WI38 (cell line): ENCODE results near the gene ADPRH.

Experiments
- H3K4me3 ChIP-seq: 2 replicates; pipeline ENCODE4 v1.5.1; 2011; ENCODE audit warnings: low read depth, mild to moderate bottlenecking, control low read depth, low read length
- TF ChIP-seq, protein P1 (sequence below): IDR thresholded peaks from 2 replicates; pipeline ENCODE4 v1.5.1; 2012; ENCODE audit warnings: low read depth, mild to moderate bottlenecking, control low read depth, low read length

Gene ADPRH

DNA sequence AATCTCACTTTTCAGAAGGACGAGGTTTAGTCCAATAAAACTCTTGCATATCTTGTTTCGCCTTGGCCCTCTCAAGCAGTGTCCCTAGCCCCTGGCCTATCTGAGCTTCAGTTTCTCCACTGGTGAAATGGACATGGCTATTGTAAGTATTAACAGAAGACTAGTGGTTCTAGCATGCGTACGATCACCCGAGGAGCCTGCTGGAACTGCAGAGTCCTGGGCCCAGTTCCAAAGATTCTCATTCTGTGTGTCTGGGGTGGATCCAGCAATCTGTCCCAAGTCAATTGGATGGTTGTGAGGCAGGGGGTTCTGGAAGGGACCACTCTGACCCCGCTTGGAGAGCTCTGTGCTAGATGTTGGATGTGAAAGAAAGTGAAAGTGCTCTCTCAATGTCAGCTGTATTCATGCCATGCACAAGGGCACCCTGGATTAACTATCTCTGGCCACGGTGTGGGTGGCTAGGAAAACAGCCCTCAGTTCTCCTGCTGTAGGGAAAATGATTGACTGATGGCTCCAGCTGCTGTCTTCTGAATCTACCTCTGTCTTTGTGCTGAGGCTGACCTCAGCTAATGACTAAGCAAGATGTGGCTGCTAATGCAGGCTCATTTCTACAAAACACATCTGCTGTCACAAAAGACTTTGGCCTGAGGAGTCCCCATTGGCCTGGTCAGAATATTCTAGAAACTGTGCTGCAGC, 16.5 kb downstream of the ADPRH start:
- TF ChIP-seq, protein P1, sequence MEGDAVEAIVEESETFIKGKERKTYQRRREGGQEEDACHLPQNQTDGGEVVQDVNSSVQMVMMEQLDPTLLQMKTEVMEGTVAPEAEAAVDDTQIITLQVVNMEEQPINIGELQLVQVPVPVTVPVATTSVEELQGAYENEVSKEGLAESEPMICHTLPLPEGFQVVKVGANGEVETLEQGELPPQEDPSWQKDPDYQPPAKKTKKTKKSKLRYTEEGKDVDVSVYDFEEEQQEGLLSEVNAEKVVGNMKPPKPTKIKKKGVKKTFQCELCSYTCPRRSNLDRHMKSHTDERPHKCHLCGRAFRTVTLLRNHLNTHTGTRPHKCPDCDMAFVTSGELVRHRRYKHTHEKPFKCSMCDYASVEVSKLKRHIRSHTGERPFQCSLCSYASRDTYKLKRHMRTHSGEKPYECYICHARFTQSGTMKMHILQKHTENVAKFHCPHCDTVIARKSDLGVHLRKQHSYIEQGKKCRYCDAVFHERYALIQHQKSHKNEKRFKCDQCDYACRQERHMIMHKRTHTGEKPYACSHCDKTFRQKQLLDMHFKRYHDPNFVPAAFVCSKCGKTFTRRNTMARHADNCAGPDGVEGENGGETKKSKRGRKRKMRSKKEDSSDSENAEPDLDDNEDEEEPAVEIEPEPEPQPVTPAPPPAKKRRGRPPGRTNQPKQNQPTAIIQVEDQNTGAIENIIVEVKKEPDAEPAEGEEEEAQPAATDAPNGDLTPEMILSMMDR: no peak

DNA sequence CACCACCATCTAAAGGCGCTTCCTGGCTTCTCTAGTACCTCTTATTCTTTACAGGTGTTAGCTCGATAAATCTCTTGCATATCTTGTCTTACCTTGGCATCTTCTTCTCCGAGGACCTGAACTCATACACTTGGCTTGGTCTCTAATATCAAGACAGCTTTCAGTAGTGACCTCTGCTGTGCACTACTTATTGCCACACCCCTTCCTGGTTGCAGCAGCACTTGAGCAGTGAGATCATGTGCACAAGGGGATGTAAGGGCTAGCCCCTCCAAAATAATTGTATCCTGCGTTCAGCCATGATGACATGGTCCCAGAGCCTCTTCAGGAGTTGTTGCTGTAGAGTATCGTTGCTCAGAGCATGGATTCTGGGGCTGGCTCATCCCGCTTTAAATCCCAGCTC, 17.1 kb downstream of the ADPRH start:
- TF ChIP-seq, protein P1: no peak
- H3K4me3 ChIP-seq: no peak overlapping the region

More for the DNA sequence above, 16.5 kb downstream of the ADPRH start:
- H3K4me3 ChIP-seq: peak overlapping the region; percentile 40

DNA sequence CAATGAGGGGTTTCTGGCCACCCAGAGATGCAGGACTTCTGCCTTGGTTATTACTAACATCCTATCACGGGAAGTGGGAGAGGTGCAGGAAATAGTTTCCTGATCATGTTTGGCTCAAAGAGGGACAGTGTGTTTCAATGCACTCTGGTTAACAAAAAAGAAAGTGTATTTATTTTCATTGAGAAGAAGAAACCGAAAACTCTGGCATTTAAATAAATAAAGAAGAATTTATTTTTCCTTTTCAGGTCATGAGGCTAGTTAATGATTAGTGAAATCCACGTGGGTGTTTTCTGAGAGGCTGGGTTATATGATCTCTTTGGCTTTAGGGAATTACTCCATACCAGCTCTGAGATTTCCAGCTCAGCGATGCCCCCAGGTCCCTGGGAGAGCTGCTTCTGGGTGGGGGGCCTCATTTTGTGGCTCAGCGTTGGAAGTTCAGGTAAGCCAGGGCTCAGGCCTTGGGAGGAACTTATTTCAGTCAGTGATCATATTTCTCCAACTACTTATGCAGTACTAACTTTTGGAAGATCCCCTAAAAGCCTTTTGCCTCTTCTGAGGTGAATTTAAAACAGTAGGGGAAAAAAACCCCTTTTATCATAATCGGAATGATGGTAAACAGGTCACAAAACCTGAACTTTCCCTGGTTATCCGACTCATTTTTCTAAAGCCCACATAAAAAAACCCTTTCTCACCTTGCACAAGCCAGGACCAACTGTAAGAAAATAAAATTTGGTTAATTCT, 18.4 kb downstream of the ADPRH start, which contains the start of gene PLA1A:
Gene PLA1A, plus strand, starts transcription at position 338 of the 741 bp plus-strand sequence. Its CDS starts 29 bp downstream, at position 367.
- H3K4me3 ChIP-seq: no peak within 1 kb of the TSS
- TF ChIP-seq, protein P1: no peak

DNA sequence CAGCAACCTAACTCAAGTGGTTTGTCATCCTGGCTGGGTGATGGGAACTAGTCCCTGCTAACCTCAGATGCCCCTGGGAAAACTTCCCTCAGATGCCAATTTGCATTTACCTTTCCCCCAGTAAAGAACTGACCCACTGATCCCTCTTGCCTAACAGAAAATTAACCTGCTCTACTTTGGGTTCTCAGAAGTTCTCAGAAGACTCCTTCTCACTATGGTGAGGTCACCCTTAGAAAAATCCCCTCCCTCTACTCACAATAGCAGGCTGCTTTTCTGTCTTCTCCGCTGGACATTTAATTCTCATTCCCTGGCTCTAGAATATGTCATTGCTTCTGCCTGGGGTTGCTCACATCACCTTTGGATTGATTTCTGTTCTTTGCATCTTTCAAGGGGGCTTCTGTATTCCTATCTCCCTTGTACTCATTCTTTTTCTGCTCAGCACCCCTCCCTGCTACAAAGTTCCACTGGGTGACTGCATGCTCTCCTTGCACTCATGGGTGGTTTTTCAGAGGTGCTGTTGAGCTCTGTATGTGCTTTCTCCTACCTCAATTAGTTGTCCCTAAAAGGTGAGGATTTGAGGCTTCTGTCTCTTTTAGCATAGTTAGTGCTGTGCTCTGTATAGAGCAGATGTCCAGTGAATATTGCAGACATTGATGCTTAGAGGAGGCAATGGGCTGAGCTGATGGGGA, 19.3 kb downstream of the ADPRH start:
- no peak overlapping the region for H3K4me3 ChIP-seq
- TF ChIP-seq, protein P1: no peak

DNA sequence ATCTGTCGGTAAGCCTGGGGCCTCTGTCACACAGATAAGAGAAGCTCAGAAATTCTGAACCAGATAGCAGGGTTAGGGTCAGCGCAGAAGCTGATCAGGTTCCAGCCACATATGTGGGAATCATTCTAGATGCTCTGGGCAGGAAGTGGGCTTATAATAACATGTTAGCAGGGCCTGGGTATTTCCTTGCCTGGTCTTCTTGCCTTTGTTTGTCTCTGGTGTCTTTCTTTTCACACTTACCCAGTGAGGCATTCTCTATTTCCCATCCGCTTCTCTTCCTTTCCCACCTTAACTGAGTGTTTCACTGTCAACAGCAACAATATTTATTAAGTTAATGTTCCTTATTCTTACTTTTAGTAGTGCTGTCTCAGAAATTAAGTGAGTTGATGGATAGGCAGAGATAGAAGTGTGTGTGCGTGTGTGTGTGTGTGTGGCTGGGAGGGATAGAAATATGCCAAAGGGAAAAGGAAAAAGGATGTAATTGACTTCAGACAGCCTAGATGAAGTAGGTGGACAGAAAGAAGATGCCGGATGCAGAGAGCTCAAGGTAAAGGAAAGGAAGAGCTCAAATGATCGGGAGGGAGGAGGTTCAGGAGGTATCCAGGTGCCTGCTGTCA, 20.4 kb downstream of the ADPRH start:
- TF ChIP-seq, protein P1: no peak
- H3K4me3 ChIP-seq: no peak overlapping the region

DNA sequence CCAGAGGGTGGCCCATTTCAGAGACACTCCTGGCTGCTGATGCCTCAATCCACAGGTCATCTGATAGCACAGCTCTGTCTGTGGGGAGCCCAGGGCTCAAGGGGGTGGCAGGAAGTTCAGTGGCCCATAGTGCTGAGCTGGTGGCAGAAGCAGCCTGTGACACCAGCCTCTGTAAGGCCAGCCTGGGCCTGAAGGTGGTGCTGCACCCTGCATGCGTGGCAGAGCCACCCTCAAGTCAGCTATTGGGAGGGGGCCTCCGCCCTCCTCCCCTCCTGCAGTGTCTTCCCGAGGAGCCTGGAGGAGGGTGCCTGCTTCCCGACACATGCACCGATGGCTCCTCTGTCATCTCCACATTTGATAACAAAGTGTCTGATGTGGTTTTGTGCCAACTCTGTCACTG, 21.4 kb downstream of the ADPRH start:
- TF ChIP-seq, protein P1: peak; percentile 14; the same call in 1 of the 2 replicates
- no peak overlapping the region for H3K4me3 ChIP-seq
